Fibroblast of skin of left biceps (primary cell): Measurements from ENCODE around the gene KRT32.

ENCODE experiments used
- DNase-seq, 2 experiments: peaks; one replicate each; pipeline ENCODE4 v3.0.0-alpha.2; 2013; ENCODE audit warnings: low read depth in 2 of 2

The KRT32 gene

DNA sequence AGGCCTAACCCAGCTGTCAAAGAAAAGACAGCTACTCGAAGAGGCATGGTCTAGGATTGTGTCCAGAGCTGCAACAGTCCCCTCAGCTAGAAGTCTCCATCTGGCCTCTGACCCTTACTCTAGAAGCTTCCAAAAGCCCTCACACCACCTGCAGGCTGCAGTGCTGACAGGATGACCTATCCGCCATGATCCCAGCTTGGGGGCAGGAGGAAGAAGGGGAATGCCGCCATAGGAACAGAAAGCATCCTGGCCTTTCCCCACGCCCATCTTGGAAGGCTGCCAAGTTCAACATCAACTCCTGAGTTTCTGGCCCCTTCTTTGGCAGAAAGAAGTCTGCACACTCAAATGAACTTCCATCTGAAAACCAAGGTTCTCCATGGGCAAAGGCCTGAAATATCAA lies 25.6 kb upstream of the KRT32 start:
- no peak for DNase-seq

DNA sequence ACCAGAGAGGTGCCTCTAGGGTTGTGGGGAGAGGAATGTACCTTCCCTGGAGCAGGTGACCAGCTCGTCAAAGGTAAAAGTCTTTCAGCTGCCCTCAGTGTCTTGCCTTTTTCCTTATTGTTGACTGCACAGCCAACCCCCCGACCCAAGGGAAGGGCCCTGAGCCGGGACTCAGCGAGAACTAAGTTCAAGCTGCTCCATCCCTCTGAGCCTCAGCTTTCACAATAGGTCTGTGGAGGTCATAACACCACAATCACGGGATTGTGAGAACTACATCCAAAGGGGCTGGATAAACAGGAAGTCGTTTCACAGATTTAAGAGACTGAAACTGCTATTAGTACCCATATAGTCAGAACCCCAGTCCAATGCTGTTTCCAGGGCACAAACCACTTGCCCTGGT lies 25.2 kb upstream of the KRT32 start:
- no peak for DNase-seq

DNA sequence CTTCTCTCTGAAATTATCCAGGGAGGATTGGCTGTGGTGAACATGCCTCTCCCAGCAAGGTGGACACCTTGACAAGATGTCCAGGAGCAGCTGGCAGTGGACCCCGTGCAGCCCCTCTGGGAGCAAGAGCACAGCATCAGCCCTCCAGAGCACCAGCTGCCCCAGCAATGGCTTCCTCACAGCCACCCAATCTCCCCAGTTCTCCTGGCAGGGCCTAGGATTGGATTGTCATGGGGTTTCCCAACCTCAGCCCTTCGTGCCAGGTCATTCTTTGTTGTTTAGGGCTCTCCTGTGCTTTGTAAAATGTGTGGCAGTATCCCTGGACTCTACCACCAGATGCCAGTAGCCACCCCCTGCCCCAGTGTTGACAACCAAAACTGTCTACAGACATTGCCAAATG lies 24.3 kb upstream of the KRT32 start:
- DNase-seq = no peak

DNA sequence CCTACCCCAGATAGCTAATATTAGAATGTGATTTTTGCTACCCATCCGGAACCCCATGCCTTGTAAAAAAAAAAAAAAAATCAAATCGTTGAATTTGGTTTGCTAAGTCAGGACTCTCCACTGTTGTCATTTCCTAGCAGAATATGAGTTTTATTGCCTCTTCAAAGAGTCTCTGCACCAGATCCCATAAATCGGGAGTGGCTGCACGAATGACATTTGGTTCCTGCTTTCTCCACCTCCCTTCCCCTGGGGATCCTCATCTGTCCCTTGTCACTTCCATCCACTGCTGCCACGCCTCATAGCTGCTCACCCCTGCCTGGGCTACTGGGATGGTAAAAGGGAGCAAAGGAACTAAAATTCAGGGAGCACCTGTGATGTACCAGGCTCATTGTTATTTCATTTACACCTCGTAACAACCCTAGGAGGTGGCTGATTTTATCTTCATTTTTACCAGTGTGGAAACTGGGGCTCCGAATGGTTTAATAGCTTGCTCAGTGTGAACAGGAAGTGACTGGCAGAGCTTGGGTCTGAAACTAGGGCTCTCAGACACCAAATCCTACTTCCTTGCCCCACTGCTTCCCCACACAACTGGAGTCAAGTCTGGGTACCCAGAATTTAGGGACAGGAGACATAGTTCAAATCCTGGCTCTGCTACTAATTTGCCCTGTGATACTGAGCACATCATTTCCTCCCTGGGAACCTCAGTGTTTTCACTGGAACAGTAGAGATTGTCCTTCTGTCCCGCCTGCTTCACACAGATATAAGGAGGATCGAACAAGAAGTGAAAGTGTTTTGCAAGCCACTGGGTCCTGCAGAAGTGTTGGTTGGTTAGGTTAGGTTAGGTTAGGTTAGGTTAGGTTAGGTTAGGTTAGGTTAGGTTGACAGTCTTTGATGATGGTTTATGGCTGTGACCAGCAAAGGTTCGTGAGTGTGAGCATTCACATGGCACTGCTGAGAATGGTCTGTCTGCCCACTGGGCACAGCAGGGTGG lies 23.1 kb upstream of the KRT32 start:
- no peak for DNase-seq

DNA sequence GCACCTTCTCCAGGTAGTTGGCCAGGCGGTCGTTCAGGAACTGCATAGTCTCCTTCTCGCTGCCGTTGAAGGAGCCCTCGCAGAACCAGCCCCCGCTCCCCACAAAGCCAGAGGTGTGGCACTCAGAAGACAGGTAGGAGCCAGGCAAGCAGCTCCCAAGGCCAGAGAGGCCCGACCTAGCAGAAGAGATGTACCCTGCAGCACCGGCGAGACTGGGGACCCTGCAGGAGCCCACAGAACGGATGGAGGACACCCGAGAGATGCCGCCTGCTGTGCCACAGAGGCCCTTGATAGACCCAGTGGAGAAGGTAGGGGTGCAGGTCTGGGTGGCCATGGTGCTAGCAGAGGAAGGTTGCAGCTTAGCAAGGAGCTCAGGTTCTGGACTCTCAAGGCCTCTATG lies 22.3 kb upstream of the KRT32 start, which contains the start of gene KRT36:
KRT36 (minus strand) TSS at position 380 of the 400 bp plus-strand sequence; CDS start at position 334, 46 bp downstream.
- DNase-seq = no peak

DNA sequence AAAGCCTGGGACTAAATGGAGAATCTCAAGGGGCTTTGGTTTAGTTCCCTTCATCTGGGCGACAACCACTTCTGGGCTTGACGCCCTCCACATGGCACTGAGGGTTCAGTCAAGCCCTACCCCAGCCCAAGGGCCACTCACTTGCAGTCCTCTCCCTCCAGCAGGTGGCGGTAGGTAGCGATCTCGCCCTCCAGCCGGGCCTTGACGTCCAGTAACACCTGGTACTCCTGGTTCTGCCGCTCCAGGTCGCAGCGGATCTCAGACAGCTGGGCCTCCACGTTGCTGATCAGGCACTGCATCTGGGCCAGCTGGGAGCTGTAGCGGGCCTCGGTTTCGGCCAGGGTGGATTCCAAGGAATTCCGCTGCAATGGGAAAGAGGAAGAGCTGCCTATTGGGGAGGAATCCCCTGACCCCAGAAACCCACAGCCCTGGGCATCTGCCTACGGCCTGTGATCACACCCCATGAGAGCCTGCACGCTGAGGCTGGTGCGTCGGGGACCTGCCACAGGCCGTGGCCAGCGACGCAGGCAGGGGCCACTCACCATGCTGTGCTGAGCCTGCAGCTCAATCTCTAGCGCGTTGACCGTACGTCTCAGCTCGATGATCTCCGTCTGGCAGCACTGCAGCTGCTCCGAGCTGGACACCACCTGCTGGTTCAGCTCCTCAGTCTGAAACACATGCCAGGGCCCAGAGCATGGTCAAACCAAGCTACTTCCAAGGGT lies 19.8 kb upstream of the KRT32 start:
- DNase-seq = no peak

DNA sequence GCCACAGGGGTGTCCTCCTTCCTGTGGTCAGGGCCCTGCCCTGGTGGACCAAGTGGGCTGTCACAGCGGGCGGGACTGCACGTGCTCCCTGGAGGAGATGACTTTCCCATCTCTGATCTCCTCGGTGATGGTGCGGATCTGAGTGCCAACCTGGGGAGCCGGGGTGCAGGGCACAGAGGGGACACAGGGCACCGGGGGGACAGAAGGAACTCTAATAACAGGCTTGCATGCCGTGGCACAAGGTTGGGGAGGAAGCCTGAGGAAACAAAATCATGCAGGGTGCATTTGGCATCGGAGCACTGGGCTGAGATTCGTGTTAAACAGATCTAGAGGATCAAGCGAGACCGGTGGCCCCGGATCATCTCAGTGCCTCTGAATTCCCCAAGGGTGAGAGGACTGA lies 19.1 kb upstream of the KRT32 start:
- DNase-seq = no peak

DNA sequence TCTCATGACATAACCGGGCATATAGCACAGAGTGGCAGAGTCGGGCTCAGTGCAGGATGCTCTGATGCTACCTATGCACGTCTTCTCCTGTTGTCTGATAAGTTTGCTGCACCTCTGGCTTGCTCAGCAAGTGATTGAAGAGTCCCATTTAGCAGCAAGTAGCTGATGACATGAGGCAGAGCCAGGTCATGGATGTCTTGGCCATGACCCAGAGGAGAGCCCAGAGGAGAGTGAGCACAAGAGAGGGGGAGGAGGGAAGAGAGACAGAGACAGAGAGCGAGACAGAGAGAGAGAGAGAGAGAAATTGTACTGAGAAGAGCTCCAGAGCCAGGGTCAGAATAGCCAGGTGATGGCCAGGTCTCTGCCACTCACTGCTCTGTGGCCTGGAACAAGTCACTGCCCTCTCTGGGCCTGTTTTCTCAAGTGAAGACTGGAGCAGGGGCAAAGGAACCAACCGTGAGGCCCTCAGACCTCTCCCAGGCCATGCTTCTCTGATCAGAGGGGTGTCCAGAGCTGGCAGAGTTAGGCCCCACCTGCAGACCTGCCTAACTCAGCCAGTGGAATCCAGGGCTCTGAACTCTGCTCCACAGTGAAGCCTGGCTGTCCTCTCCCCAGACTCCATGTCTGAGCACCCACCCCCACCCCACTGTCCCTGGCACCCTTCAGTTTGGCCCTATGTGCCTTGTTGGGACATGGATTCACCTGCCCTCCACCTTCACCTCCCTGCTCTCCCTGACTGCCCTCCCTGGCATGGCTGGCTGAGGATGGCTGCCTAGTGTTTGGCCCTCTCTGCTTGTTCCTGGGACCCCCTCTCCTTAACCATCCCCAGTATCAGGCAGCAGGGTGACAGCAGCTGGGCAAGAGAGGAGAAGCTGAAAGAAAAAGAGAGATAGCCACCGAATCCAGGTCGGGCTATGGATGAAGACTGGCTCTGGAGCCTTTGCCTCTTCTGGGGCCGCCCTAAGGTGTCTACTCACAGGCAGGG lies 18.0 kb upstream of the KRT32 start:
- DNase-seq = no peak

DNA sequence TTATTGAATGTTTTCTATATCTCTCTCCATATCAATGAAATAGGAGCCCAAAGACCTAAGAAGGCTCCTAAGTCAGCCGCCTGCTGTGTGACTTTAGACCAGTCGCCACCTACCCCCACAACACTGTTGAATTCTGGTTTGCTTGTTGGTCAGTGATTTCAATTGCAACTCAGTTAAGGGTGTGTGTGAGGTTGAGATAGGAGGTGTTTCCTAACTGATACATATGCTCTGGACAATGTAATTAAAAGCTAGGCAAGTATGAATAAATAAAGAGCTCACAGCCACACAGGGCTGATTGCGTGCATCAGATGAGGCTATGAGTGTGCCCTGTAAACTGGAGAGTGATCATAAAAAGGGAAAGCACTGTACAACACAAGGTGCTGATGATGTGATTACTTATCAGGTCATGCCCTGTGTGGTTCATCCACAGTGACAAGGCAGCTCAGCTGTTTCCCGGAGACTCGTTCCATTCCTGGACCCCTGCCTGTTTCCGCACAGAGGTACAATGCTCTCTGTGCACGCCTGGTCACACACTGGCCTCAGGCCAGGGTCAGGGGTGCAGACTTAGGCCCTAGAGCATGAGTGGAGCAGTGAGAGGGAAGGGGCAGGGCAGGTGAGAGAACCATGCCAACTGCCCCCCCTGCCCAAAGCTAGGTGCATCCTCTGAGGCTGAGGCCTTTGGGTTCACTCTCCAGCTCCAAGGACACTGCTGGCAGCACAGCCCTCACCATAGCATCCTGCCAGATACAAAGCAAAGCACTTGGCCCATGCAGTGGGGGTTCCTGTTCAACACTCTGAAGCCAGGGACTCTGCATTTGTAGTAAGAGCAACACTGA lies 17.0 kb upstream of the KRT32 start:
- no peak for DNase-seq

DNA sequence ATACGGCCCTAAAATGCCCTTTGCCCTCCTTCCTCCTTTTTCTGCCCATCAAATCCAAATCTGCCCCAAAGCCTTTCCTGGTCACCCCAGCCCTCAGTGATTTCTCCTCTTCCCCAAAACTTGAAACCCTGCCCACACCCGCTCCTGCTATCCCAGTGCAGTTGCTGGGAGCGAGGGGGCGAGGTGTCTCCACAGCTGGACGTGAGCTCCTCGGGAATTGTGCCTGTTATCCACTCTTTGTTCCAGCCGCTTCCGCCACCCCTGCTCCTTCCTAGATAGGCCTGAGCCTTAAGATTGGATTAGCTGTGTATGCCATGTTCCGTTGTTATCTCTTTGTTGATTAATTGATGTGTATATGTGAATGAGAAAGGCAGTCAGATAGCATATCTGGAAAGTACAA lies 16.3 kb upstream of the KRT32 start:
- DNase-seq = no peak

DNA sequence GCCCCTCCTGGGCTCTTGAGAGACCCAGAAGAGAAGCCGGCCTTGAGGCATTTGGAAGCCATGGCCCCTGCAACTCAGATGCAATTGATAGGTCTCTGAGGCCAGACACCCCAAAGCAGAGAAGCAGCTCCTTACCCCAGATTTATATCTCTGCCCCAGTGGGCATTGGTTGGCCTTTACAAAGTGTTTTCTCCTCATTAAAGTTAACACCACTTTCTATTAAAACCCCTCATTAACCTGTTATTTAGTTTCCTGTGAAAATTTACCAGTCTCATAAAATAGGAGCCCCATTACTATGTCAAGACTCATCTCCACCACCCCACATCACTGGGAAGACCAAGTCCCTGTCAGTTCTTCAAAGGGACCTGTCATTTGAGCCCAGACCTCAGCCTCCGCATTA lies 13.8 kb upstream of the KRT32 start, which contains the start of gene KRT35:
KRT35 (minus strand) TSS at position 116 of the 400 bp plus-strand sequence; CDS start at position 62, 54 bp downstream.
- DNase-seq = no peak

DNA sequence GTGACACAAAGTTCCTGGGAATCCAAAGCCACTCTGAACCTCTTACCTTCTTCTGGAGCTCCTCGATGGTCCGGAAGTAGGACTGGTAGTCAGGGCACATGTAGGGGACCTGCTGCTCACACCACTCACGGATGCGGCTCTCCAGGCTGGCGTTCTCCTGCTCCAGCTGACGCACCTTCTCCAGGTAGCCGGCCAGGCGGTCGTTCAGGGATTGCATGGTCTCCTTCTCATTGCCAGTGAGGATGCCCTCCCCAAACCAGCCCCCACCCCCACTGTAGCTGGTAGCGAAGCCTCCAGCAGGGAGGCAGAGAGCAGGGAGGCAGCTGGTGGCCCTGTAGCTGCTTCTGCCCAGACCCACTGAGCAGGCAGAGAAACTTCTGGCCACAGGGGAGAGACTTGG lies 13.4 kb upstream of the KRT32 start:
- no peak for DNase-seq

DNA sequence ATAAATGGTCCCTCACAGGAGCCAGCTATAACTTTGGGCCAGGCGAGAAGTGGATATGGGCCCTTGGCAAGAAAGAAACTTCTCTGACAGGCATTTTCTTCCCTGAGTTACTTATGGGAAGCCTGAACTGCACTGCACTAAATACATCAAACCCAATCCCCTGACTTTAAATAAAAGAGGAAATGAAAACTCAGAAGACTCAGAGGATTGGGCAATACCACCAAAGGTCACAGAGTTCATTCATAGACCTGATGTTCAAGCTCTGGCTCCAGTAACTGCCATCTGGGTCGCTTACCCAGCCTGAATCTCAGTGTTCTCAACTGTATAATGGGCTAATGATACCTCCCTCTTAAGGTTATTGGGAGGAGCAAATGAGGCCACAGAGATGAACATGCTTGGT lies 12.9 kb upstream of the KRT32 start:
- no peak for DNase-seq

DNA sequence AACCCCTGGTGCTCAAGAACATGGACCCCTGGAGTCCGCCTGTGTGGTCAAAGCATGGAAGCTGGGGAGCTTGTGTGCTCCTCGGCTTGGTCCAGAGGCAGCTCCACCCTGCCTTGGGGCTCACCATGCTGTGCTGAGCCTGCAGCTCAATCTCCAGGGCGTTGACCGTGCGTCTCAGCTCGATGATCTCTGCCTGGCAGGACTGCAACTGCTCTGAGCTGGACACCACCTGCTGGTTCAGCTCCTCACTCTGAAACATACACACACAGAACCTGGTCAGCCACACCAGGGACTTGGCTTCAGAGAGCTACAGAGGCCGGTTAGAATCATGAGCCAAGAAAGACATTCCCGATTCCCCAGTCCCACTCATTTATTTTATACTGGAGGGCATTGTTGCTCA lies 11.1 kb upstream of the KRT32 start:
- DNase-seq = no peak

DNA sequence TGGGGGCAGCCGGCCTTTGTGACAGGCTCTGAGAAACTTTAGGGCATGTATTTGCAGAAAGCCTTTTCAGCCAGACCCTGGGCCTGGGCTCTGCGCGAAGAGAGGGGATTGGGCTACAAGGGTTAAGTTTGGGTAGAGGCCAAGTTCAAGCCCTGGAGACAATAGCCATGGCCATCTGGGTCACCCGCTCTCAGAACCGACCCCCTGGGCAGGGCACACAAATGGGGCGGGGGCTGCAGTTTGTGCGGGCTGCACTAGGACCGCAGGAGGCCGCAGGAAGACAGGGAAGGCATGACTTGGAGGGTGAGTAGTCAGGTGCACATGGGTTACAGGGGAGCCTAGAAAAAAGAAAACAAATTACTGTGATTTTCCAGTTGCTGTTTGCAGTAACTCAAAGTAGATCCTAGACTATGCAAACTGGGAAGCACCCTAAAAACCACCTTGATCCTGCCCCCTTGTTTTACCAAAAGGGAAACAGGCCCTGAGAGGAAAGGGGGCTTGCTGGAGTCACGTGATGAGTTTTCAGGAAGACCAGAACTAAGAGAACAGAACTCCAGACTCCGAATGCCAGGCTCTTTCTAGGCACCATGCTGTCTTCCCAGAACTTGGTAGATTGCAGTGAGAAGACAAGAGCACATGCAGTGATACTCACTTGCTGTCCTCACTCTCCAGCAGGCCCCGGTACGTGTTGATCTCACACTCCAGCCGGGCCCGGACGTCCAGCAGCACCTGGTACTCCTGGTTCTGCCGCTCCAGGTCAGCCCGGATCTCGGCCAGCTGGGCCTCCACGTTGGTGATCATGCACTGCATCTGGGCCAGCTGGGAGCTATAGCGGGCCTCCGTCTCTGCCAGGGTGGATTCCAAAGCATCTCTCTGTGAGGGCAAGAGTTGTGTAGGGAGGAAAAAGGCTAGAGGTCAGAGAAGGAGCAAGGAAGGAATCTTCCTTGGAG lies 10.0 kb upstream of the KRT32 start:
- no peak for DNase-seq

DNA sequence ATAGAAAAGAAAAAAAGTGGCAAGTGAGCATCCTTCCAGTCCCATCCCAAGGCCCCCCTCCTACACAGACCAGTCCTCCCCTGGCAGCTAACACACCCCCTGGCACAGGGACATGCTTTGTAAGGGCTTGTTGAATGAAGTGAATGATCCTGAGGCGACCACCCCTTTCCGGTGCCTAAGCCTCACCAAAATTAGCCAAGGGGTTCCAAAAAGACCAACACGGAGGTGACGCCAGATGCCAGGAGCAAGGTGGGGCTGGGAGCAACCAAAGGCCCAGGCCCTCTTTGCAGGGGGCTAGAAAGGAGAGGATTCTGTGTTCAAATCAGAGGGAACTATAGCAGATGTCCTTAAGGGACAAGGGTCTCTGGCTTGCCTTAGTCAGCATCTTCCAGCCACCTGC lies 8.2 kb upstream of the KRT32 start:
- no peak for DNase-seq

DNA sequence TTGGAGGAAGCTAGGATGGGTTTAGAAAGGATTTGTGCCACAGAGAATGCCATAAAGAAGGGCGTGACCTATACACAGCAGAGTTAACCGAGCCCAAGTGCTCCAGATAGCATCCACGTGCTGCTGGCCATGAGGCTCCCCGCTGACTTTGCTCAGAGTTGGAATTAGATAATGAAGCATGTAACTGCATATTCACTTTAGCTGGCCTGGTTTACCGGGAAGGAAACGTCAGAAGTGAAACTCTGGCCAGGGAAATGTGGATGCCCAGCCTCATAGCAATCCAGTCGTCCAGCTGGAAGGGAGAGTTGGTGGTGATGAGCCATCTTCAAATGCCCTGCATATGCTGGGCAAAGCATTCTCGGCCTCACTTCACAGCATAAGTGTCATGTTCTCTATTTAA lies 7.7 kb upstream of the KRT32 start:
- no peak for DNase-seq

DNA sequence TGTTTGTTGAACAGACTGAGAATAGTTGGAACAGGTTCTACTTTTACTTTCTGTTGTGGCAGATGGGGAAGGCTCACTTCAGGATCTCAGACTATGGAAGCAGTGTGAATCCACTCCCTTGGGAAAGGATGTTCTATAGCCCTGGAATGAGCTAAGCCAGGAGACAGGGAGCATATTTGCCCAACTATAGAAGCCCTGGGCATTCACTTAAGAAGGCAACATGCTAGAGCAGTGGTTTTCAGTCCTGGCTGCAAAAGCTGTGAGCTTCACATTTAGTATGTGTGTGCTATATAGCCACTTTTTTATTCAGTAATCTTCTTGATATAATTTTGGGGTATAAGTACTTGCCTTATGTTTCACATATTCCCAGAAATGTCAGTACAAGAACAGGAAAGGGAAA lies 1.2 kb upstream of the KRT32 start:
- DNase-seq = no peak

DNA sequence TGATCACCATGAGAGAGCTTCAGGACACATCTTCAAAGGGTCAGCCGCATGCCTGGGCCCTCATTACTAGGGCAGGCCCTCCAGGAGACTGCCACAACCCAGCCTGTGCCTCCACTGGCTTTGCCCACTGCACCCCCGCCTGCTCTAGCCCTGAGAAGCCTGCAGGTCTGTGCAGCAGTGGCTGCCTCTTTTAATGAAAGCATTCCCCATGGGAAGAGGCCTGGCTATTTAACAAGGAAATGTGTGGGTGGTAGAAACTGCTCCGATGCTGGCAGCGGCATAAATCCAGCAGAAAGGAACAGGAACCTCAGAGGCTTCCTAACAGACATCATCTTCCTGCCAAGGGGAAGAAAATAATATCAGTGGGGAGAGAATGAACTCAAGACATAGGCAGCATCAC lies 375 bp upstream of the KRT32 start:
- no peak for DNase-seq

DNA sequence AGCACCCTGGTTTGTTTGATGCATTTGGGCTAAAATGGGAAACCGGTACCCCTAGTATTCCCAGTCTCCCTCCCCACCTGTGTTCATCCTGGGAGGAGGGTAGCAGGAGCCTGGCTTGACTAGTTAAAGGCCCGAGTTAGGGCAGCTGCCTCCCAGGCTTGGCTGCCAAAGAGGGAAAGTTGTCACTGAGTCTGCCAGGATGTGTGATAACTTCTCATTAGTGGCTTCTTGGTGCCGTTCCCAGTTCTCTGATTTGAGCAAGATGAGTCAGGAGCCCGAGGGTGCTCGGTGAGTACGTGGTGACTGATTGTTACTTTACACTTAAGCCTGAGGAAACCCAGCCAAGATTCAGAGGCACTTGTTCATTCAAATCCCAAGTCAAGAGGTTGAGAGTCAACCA lies 2.5 kb downstream of the KRT32 start:
- peak; percentile 75 to 77 for DNase-seq
